GM23338 (cell line): ENCODE data around the gene SGCD. TPM values are rescaled to one million over a fixed set of nuclear protein-coding genes. Genes with fewer than 3 reads are reported as not detected.

ENCODE experiments used
- ATAC-seq: fragments of 200-7000 bp; cut with Tn5 transposase; 3 replicates; pipeline ENCODE4 v1.9.1; 2020
- DNase-seq: peaks from one replicate; pipeline ENCODE4 v3.0.0-alpha.2; 2015; ENCODE audit warnings: low spot score
- H2AFZ ChIP-seq: fragments of 200-600 bp; sonication (generic); 2 replicates; pipeline ENCODE4 v1.8.0; 2016; ENCODE audit warnings: antibody characterized with exemption, mild to moderate bottlenecking, moderate library complexity
- H3F3A ChIP-seq: fragments of 200-600 bp; sonication (generic); replicated peaks from 2 replicates; pipeline ENCODE4 v1.8.0; 2017; ENCODE audit warnings: antibody characterized with exemption, mixed run types, low read depth
- H3K27ac ChIP-seq: fragments of 200-600 bp; sonication (generic); 2 replicates; pipeline ENCODE4 v1.6.1; 2016; ENCODE audit warnings: low read depth
- H3K27me3 ChIP-seq: fragments of 200-600 bp; sonication (generic); 2 replicates; pipeline ENCODE4 v1.8.0; 2016; ENCODE audit warnings: mild to moderate bottlenecking, mixed run types, moderate library complexity; ENCODE audit not compliant: insufficient read depth
- H3K36me3 ChIP-seq: fragments of 200-600 bp; sonication (generic); 2 replicates; pipeline ENCODE4 v1.8.0; 2016; ENCODE audit warnings: mild to moderate bottlenecking; ENCODE audit not compliant: insufficient read depth
- H3K4me1 ChIP-seq: fragments of 200-600 bp; sonication (generic); 2 replicates; pipeline ENCODE4 v1.8.0; 2016; ENCODE audit warnings: mild to moderate bottlenecking, moderate library complexity; ENCODE audit not compliant: insufficient read depth
- H3K4me2 ChIP-seq: fragments of 200-600 bp; sonication (generic); 2 replicates; pipeline ENCODE4 v1.7.1; 2017; ENCODE audit warnings: mixed run types
- H3K4me3 ChIP-seq: fragments of 200-600 bp; sonication (generic); 2 replicates; pipeline ENCODE4 v1.6.1; 2016; ENCODE audit warnings: mixed run types
- H3K79me2 ChIP-seq: fragments of 200-600 bp; sonication (generic); replicated peaks from 2 replicates; pipeline ENCODE4 v1.8.0; 2017; ENCODE audit warnings: mild to moderate bottlenecking; ENCODE audit not compliant: insufficient read depth
- H3K9me2 ChIP-seq: fragments of 200-600 bp; sonication (generic); 2 replicates; pipeline ENCODE4 v1.8.0; 2017; ENCODE audit not compliant: insufficient read depth
- H4K20me1 ChIP-seq: fragments of 200-600 bp; sonication (generic); replicated peaks from 2 replicates; pipeline ENCODE4 v1.8.0; 2017; ENCODE audit warnings: mild to moderate bottlenecking; ENCODE audit not compliant: insufficient read depth
- H3K27ac Mint-ChIP-seq: 2 replicates; pipeline ENCODE4 v1.8.0; 2020; ENCODE audit warnings: inconsistent platforms, mild to moderate bottlenecking, moderate library complexity, mixed read lengths
- H3K27me3 Mint-ChIP-seq: 3 replicates; pipeline ENCODE4 v1.8.0; 2022; ENCODE audit warnings: low read depth, mild to moderate bottlenecking, moderate library complexity, mixed read lengths, inconsistent platforms; ENCODE audit not compliant: insufficient read depth, poor library complexity
- H3K36me3 Mint-ChIP-seq: 3 replicates; pipeline ENCODE4 v1.8.0; 2021; ENCODE audit warnings: low read depth, mild to moderate bottlenecking, inconsistent platforms, moderate library complexity, mixed read lengths
- H3K4me1 Mint-ChIP-seq: 3 replicates; pipeline ENCODE4 v1.8.0; 2020; ENCODE audit warnings: mild to moderate bottlenecking, inconsistent platforms, mixed read lengths
- H3K4me3 Mint-ChIP-seq: 3 replicates; pipeline ENCODE4 v1.8.0; 2021; ENCODE audit warnings: moderate library complexity, mild to moderate bottlenecking, inconsistent platforms, mixed read lengths
- H3K9me3 Mint-ChIP-seq: 3 replicates; pipeline ENCODE4 v1.8.0; 2020; ENCODE audit warnings: moderate library complexity, mild to moderate bottlenecking, inconsistent platforms, mixed read lengths
- CTCF ChIP-seq, 2 experiments: fragments of 200-600 bp in 1 of 2; sonication (generic) in 1 of 2; conservative IDR thresholded peaks; 2 replicates each; pipeline versions ENCODE4 v1.5.1 to v1.6.1; 2016 to 2017; ENCODE audit warnings: antibody characterized with exemption in 2 of 2, low read depth in 2 of 2, mild to moderate bottlenecking in 2 of 2, moderate library complexity in 1 of 2
- ETS1 ChIP-seq: IDR thresholded peaks from 2 replicates; pipeline ENCODE4 v1.6.1; 2016; ENCODE audit warnings: antibody characterized with exemption
- EZH2 ChIP-seq: fragments of 200-600 bp; sonication (generic); IDR thresholded peaks from one replicate; pipeline ENCODE4 v1.8.0; 2017; ENCODE audit warnings: antibody characterized with exemption, mild to moderate bottlenecking, low read depth; ENCODE audit not compliant: unreplicated experiment
- EZH2phosphoT487 ChIP-seq: fragments of 200-600 bp; sonication (generic); IDR thresholded peaks from one replicate; pipeline ENCODE4 v1.8.1; 2018; ENCODE audit warnings: antibody characterized with exemption; ENCODE audit not compliant: unreplicated experiment
- JUNB ChIP-seq: IDR thresholded peaks from one replicate; pipeline ENCODE4 v1.6.1; 2016; ENCODE audit warnings: antibody characterized with exemption; ENCODE audit not compliant: unreplicated experiment
- NANOG ChIP-seq: IDR thresholded peaks from 2 replicates; pipeline ENCODE4 v1.6.1; 2016; ENCODE audit warnings: antibody characterized with exemption, borderline replicate concordance
- POLR2AphosphoS5 ChIP-seq: IDR thresholded peaks from 2 replicates; pipeline ENCODE4 v1.6.1; 2016; ENCODE audit warnings: antibody characterized with exemption, low read depth
- STAT1 ChIP-seq: IDR thresholded peaks from one replicate; pipeline ENCODE4 v1.6.1; 2016; ENCODE audit warnings: antibody characterized with exemption; ENCODE audit not compliant: unreplicated experiment
- ZNF114 ChIP-seq: fragments of 250-450 bp; sonication (Bioruptor Pico); IDR thresholded peaks from 2 replicates; pipeline ENCODE4 v1.5.0; 2020; ENCODE audit warnings: mild to moderate bottlenecking, moderate library complexity
- ZNF331 ChIP-seq: fragments of 250-450 bp; sonication (Bioruptor Pico); IDR thresholded peaks from 2 replicates; pipeline ENCODE4 v1.5.0; 2020; ENCODE audit warnings: low read depth, mild to moderate bottlenecking, moderate library complexity
- ZNF462 ChIP-seq: fragments of 250-450 bp; sonication (Bioruptor Pico); IDR thresholded peaks from 2 replicates; pipeline ENCODE4 v1.5.0; 2020; ENCODE audit warnings: mild to moderate bottlenecking, moderate library complexity
- polyA plus RNA-seq: library from polyadenylated mRNA; unstranded; fragments of >200 nt; fragmentation: Nextera tagmentation; extraction: Ambion mirVana; gene quantifications from 2 replicates; pipeline ENCODE4 v1.2.1, GENCODE V29; 2016
- total RNA-seq: library from RNA; depleted of rRNA; stranded (reverse); fragments of >200 nt; shearing (Covaris generic); gene quantifications from 2 replicates; pipeline ENCODE4 v1.2.3, GENCODE V29; 2014
- TF ChIP-seq, protein P1 (sequence below): IDR thresholded peaks from one replicate; pipeline ENCODE4 v1.6.1; 2018; ENCODE audit warnings: antibody characterized with exemption; ENCODE audit not compliant: unreplicated experiment

SGCD gene
- total and polyA plus RNA-seq, 2 experiments from 2014 or later, result 0.03 to 0.05 TPM

GRCh38 chr5:156615901-156616300 is 288.9 kb downstream of the SGCD start:
- H3K4me3 Mint-ChIP-seq, result no peak overlapping the region
- H3K27me3 Mint-ChIP-seq, result no peaks in the 10 kb centered on the region
- H3K9me3 Mint-ChIP-seq, result peaks cover 22% of the 10 kb centered on the region
- Histone ChIP-seq H4K20me1 (no peaks in the 10 kb centered on the region), H3K9me2 (peaks cover 7% of the 10 kb centered on the region), H3K4me1 (no peaks in the 10 kb centered on the region), H3K79me2 (no peaks in the 10 kb centered on the region), H3K4me3 (no peak overlapping the region), H2AFZ (no peak overlapping the region), H3F3A (no peaks in the 10 kb centered on the region), H3K27me3 (no peaks in the 10 kb centered on the region), H3K27ac (no peak overlapping the region), H3K4me2 (no peak overlapping the region), H3K36me3 (peaks cover 7% of the 10 kb centered on the region; the same call in 1 of the 2 replicates)
- H3K27ac Mint-ChIP-seq, result no peak overlapping the region
- TF ChIP-seq CTCF (conservative IDR thresholded peaks at IDR 0.05; ENCODE audit: low read depth in 2 of 2) (no peak), ZNF462 (CRISPR knock-in tag) (no peak), STAT1 (no peak), EZH2phosphoT487 (no peak), POLR2AphosphoS5 (no peak), NANOG (no peak), ETS1 (no peak), ZNF114 (CRISPR knock-in tag) (no peak), ZNF331 (CRISPR knock-in tag) (no peak), JUNB (no peak), EZH2 (no peak)
- TF ChIP-seq, protein P1, sequence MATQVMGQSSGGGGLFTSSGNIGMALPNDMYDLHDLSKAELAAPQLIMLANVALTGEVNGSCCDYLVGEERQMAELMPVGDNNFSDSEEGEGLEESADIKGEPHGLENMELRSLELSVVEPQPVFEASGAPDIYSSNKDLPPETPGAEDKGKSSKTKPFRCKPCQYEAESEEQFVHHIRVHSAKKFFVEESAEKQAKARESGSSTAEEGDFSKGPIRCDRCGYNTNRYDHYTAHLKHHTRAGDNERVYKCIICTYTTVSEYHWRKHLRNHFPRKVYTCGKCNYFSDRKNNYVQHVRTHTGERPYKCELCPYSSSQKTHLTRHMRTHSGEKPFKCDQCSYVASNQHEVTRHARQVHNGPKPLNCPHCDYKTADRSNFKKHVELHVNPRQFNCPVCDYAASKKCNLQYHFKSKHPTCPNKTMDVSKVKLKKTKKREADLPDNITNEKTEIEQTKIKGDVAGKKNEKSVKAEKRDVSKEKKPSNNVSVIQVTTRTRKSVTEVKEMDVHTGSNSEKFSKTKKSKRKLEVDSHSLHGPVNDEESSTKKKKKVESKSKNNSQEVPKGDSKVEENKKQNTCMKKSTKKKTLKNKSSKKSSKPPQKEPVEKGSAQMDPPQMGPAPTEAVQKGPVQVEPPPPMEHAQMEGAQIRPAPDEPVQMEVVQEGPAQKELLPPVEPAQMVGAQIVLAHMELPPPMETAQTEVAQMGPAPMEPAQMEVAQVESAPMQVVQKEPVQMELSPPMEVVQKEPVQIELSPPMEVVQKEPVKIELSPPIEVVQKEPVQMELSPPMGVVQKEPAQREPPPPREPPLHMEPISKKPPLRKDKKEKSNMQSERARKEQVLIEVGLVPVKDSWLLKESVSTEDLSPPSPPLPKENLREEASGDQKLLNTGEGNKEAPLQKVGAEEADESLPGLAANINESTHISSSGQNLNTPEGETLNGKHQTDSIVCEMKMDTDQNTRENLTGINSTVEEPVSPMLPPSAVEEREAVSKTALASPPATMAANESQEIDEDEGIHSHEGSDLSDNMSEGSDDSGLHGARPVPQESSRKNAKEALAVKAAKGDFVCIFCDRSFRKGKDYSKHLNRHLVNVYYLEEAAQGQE, result no peak
- ATAC-seq, result no peak
- H3K4me1 Mint-ChIP-seq, result no peaks in the 10 kb centered on the region
- DNase-seq, result no peak
- H3K36me3 Mint-ChIP-seq, result peaks cover 21% of the 10 kb centered on the region
